Osteocyte (in vitro differentiated cells): ENCODE data around the gene LILRB2. TPM values are rescaled to one million over a fixed set of nuclear protein-coding genes. Genes with fewer than 3 reads are reported as not detected.

Source experiments
- DNase-seq: peaks from one replicate; pipeline ENCODE4 v3.0.0; 2021; ENCODE audit warnings: mixed read lengths; ENCODE audit not compliant: unreplicated experiment; ENCODE audit errors: extremely low spot score
- H3K27ac Mint-ChIP-seq: one replicate; pipeline ENCODE4 v1.8.0; 2021; ENCODE audit warnings: mild to moderate bottlenecking, mixed read lengths; ENCODE audit not compliant: unreplicated experiment
- H3K27me3 Mint-ChIP-seq: one replicate; pipeline ENCODE4 v1.8.0; 2021; ENCODE audit warnings: mixed read lengths; ENCODE audit not compliant: unreplicated experiment
- H3K36me3 Mint-ChIP-seq: one replicate; pipeline ENCODE4 v1.8.0; 2021; ENCODE audit warnings: mixed read lengths; ENCODE audit not compliant: unreplicated experiment
- H3K4me1 Mint-ChIP-seq: one replicate; pipeline ENCODE4 v1.8.0; 2021; ENCODE audit warnings: mixed read lengths; ENCODE audit not compliant: unreplicated experiment
- H3K4me3 Mint-ChIP-seq: one replicate; pipeline ENCODE4 v1.8.0; 2021; ENCODE audit warnings: mild to moderate bottlenecking, moderate library complexity, mixed read lengths; ENCODE audit not compliant: unreplicated experiment
- H3K9me3 Mint-ChIP-seq: one replicate; pipeline ENCODE4 v1.8.0; 2021; ENCODE audit warnings: mixed read lengths; ENCODE audit not compliant: unreplicated experiment
- total RNA-seq: library from RNA; stranded (reverse); gene quantifications from 2 replicates; pipeline ENCODE4 v1.2.1, GENCODE V29; 2021
- TF ChIP-seq, protein P1 (sequence below): fragments of 200-600 bp; sonication (generic); IDR thresholded peaks from 2 replicates; pipeline ENCODE4 v1.5.0; 2021; ENCODE audit warnings: antibody characterized with exemption, mild to moderate bottlenecking, moderate library complexity

LILRB2 gene
- total RNA-seq, 1 donor from 2014 or later: not detected

DNA sequence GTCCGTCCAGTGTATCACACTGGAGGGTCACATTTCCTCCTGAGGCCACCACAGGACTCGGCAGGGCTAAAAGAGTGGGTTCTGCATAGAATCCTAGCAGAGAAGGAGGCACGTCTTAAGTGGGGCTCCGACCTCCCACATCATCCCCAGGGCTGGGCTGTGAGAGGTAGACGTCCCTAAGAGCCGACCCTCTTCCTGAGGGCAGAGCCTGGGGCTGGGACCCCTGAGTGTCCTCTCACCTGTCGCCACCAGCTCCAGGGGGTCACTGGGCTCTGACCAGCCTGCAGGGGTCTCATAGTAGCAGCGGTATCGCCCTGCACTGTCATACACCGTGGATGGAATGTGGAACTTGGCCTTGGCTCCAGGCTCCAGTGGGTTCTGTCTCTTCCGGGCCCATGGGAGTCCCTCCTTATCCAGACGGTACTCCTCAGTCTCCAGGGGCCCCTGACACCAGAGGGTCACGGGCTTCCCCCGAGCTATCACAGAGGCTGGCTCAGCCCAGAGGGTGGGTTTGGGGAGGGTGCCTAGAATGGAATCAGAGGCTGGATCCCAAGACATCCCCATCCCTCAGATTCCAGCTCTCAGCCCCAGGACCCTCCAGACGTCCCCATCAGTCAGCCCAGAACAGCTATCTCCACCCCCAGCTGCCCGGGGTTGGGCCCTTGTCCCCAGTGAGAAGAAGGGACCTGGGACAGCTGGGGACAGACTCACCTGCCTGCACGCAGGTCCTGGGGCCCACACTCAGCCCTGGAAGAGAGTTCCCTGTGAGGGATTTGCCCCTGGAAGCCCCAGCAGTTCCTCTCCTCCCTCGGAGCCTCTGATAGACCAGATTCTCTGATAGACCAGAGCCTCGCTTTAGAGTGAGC, 24.4 kb downstream of the LILRB2 start:
- no peak overlapping the region for H3K27ac Mint-ChIP-seq
- DNase-seq: no peak
- peaks cover 2% of the 10 kb centered on the region for H3K27me3 Mint-ChIP-seq
- H3K9me3 Mint-ChIP-seq: no peaks in the 10 kb centered on the region
- H3K4me3 Mint-ChIP-seq: no peak overlapping the region
- TF ChIP-seq, protein P1, sequence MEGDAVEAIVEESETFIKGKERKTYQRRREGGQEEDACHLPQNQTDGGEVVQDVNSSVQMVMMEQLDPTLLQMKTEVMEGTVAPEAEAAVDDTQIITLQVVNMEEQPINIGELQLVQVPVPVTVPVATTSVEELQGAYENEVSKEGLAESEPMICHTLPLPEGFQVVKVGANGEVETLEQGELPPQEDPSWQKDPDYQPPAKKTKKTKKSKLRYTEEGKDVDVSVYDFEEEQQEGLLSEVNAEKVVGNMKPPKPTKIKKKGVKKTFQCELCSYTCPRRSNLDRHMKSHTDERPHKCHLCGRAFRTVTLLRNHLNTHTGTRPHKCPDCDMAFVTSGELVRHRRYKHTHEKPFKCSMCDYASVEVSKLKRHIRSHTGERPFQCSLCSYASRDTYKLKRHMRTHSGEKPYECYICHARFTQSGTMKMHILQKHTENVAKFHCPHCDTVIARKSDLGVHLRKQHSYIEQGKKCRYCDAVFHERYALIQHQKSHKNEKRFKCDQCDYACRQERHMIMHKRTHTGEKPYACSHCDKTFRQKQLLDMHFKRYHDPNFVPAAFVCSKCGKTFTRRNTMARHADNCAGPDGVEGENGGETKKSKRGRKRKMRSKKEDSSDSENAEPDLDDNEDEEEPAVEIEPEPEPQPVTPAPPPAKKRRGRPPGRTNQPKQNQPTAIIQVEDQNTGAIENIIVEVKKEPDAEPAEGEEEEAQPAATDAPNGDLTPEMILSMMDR: no peak
- H3K36me3 Mint-ChIP-seq: no peaks in the 10 kb centered on the region
- H3K4me1 Mint-ChIP-seq: no peaks in the 10 kb centered on the region

DNA sequence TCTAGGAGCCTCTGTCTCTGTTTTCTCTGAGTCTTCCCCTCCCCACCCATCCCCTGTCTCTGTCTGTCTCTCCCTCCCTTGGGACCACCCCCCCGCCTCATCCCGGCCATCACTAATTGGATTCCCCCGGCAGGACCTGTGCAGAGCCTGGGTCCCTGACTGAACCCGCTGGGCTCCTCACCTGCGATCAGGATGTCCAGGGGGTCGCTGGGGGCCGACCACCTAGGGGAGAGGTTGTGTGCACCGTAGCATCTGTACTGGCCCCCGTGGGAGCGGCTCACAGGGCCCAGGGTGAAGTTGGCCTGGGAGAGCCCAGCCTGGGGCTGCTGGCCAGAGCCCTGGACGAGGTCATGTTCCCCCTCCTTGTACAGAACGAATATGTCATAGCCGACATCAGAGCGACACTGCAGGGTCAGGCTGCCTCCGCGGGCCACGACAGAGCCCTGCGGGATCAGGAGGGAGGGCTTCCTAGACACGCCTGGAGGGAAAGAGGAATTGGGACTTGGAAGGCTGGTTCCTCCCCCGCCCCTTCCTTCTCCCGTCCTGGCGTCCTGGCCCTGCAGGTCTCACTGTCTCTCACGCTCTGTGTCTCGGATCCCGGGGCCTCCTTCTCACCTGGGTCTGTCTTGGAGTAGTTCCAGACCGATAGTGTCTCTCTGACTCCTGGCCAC, 25.7 kb downstream of the LILRB2 start:
- H3K27ac Mint-ChIP-seq: no peak overlapping the region
- H3K4me3 Mint-ChIP-seq: no peak overlapping the region
- H3K9me3 Mint-ChIP-seq: no peaks in the 10 kb centered on the region
- H3K36me3 Mint-ChIP-seq: no peaks in the 10 kb centered on the region
- peaks cover 4% of the 10 kb centered on the region for H3K27me3 Mint-ChIP-seq
- no peak for DNase-seq
- TF ChIP-seq, protein P1: no peak
- no peaks in the 10 kb centered on the region for H3K4me1 Mint-ChIP-seq

DNA sequence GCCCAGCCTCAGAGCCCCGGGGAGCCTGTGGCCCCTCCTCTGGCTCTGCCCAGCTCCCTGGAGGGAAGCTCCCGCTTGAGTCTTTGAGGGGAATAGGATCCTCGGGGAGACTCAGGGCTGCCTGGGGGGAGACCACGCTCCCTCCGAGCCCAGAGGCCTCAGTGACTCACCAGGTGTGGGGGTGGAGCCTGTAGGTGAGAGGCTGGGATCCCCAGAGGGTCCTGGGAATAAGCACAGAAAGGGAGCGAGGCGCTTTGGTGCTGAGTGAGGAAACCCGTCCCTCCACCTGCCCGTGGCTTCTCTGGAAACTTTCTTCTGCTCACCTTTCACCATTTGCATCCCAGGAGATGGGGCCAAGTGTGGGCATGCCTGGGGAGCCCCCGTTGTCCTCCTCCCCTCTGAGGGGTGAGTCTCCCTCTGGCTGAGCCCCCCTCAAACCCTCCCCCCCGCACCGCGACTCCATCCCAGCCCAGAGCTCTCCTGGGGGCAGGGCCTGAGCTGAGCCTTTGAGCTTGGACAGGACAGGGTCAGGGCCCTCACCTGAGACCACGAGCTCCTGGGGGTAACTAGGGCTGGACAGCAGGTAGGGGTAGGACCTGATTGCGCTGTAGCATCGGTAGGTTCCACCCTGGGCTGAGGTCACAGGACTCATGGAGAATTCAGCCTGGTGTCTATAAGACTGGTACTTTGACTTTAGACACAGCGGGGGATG, 26.6 kb downstream of the LILRB2 start:
- Mint-ChIP-seq H3K36me3 (no peaks in the 10 kb centered on the region), H3K4me1 (no peaks in the 10 kb centered on the region), H3K4me3 (no peak overlapping the region), H3K9me3 (no peaks in the 10 kb centered on the region), H3K27me3 (peaks cover 7% of the 10 kb centered on the region), H3K27ac (no peak overlapping the region)
- no peak for DNase-seq
- TF ChIP-seq, protein P1: no peak

DNA sequence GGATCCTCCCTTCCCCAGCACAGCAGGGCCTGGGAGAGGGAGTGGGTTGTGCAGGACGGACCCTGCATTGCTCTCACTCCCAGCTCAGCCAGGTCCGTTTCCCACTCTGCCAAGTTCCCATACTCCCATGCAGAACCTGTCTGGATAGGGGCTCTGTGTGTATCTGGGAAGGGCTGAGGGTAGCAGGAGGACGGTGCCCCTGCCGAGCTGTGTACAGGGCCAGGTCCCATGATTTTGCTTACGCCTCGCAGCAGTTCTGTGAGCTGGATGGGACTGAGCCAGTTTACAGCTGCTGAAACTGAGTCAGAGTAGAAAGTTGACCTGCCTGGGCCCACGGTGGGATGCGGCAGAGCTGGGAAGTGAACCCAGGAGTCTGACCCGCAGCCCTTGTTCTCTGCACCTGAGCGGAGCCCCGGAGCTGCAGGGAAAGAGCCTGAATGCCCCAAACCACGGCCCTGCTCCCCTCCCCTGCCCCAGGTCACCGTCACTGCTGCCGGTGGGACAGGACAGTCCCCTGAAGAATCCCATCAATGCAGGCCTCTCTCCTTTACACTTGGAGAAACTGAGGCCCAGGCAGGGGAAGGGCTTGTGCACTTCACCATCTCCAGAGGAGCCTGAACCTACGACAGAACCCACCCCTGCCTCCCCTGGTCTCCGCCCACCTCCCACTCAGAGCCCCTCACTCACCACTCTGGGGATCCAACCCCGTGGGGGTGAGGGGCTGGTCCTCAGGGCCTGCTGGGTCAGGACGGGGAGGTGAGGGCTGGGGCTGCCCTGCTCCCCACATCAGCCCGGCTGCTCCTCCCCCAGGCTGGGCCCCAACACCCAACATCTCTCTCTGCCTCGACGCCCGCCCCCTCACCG, 27.3 kb downstream of the LILRB2 start:
- Mint-ChIP-seq H3K4me3 (no peak overlapping the region), H3K4me1 (no peaks in the 10 kb centered on the region), H3K27me3 (peaks cover 8% of the 10 kb centered on the region), H3K9me3 (no peaks in the 10 kb centered on the region), H3K36me3 (no peaks in the 10 kb centered on the region), H3K27ac (no peak overlapping the region)
- TF ChIP-seq, protein P1: no peak
- no peak for DNase-seq
